ENCODE data around the gene RGS14.

The RGS14 gene

DNA sequence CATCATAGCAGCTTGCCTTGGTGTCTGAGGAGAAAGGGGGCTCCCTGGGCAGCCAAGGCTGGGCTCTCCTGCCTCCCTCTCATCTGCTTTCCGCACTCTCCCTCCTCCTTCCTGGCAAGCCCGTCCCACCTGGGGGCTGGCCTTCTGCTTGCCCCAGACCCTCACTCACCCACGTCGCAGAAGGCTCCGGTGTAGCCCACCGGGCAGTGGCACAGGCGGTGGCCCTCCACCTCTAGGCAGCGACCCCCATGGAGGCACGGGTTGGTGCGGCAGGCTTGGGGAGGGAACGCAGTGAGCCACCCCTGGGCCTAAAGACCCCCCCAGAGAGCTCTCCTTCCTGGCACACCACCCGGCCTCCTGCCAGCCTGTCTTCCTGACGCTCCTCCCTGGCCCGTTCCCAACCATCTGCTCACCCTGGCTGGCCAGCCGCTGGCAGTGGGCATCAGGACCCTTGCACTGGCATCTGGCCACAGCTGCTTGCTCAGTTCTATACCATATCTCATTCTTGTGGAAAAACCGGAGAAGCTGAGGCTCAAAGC lies 47.0 kb downstream of the RGS14 start:
- TF ChIP-seq ZNF8 (CRISPR knock-in tag; IDR thresholded peaks at IDR 0.05): no peak
- TF ChIP-seq CSDC2 (CRISPR knock-in tag; IDR thresholded peaks at IDR 0.05): no peak
- TF ChIP-seq, protein P1, sequence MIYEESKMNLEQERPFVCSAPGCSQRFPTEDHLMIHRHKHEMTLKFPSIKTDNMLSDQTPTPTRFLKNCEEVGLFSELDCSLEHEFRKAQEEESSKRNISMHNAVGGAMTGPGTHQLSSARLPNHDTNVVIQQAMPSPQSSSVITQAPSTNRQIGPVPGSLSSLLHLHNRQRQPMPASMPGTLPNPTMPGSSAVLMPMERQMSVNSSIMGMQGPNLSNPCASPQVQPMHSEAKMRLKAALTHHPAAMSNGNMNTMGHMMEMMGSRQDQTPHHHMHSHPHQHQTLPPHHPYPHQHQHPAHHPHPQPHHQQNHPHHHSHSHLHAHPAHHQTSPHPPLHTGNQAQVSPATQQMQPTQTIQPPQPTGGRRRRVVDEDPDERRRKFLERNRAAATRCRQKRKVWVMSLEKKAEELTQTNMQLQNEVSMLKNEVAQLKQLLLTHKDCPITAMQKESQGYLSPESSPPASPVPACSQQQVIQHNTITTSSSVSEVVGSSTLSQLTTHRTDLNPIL (CRISPR knock-in tag; IDR thresholded peaks at IDR 0.05; ENCODE audit: low read depth): no peak
- TF ChIP-seq BACH2 (CRISPR knock-in tag; IDR thresholded peaks at IDR 0.05; ENCODE audit: borderline replicate concordance): no peak
- TF ChIP-seq, protein P2, sequence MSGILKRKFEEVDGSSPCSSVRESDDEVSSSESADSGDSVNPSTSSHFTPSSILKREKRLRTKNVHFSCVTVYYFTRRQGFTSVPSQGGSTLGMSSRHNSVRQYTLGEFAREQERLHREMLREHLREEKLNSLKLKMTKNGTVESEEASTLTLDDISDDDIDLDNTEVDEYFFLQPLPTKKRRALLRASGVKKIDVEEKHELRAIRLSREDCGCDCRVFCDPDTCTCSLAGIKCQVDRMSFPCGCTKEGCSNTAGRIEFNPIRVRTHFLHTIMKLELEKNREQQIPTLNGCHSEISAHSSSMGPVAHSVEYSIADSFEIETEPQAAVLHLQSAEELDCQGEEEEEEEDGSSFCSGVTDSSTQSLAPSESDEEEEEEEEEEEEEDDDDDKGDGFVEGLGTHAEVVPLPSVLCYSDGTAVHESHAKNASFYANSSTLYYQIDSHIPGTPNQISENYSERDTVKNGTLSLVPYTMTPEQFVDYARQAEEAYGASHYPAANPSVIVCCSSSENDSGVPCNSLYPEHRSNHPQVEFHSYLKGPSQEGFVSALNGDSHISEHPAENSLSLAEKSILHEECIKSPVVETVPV (CRISPR knock-in tag; IDR thresholded peaks at IDR 0.05): no peak
- TF ChIP-seq ISL1 (CRISPR knock-in tag; IDR thresholded peaks at IDR 0.05): no peak
- no peak for TF ChIP-seq ARNTL (CRISPR knock-in tag; IDR thresholded peaks at IDR 0.05; ENCODE audit: borderline replicate concordance, low read depth)
- TF ChIP-seq PPARA (CRISPR knock-in tag; IDR thresholded peaks at IDR 0.05; ENCODE audit: borderline replicate concordance): no peak
- TF ChIP-seq, protein P3, sequence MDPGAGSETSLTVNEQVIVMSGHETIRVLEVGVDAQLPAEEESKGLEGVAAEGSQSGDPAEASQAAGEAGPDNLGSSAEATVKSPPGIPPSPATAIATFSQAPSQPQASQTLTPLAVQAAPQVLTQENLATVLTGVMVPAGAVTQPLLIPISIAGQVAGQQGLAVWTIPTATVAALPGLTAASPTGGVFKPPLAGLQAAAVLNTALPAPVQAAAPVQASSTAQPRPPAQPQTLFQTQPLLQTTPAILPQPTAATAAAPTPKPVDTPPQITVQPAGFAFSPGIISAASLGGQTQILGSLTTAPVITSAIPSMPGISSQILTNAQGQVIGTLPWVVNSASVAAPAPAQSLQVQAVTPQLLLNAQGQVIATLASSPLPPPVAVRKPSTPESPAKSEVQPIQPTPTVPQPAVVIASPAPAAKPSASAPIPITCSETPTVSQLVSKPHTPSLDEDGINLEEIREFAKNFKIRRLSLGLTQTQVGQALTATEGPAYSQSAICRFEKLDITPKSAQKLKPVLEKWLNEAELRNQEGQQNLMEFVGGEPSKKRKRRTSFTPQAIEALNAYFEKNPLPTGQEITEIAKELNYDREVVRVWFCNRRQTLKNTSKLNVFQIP (CRISPR knock-in tag; IDR thresholded peaks at IDR 0.05; ENCODE audit: borderline replicate concordance, low read depth): no peak
- ATAC-seq: no peak

DNA sequence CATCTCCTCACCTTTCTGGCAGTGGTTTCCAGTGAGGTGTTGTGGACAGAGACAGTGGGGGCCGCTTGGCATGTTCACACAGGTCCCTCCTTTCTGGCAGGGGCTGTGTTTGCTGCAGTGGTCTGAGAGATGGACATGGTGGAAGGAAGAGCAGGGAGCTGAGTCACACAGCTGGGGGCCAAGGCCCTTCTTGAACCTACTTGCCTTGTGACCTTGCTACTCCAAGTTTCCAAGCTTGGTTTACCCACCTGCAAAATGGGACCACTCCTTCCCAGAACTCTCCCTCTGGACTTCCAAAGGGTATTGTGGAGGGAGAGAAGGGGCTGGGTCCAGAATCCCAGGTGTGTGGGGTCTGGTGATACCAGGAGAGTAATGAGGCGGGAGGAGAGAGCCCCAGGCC lies 47.6 kb downstream of the RGS14 start:
- no peak for ATAC-seq

More for the DNA sequence above, 47.6 kb downstream of the RGS14 start:
- TF ChIP-seq ZFP30 (CRISPR knock-in tag; IDR thresholded peaks at IDR 0.05) (no peak), BACH2 (CRISPR knock-in tag; IDR thresholded peaks at IDR 0.05; ENCODE audit: borderline replicate concordance) (no peak), ISL1 (CRISPR knock-in tag; IDR thresholded peaks at IDR 0.05) (no peak), ZFP3 (CRISPR knock-in tag; IDR thresholded peaks at IDR 0.05) (no peak), TOX (CRISPR knock-in tag; IDR thresholded peaks at IDR 0.05; ENCODE audit: borderline replicate concordance) (no peak), ZNF70 (CRISPR knock-in tag; IDR thresholded peaks at IDR 0.05) (no peak), CSDC2 (CRISPR knock-in tag; IDR thresholded peaks at IDR 0.05) (no peak), PPARA (CRISPR knock-in tag; IDR thresholded peaks at IDR 0.05; ENCODE audit: borderline replicate concordance) (no peak), ZNF565 (CRISPR knock-in tag; conservative IDR thresholded peaks at IDR 0.05; ENCODE audit: low read depth) (no peak), ARNTL (CRISPR knock-in tag; IDR thresholded peaks at IDR 0.05; ENCODE audit: borderline replicate concordance, low read depth) (no peak), RARB (CRISPR knock-in tag; IDR thresholded peaks at IDR 0.05) (no peak), ZC3H10 (CRISPR knock-in tag; IDR thresholded peaks at IDR 0.05) (no peak), GLIS3 (CRISPR knock-in tag; IDR thresholded peaks at IDR 0.05) (no peak), ESRRG (CRISPR knock-in tag; IDR thresholded peaks at IDR 0.05) (no peak)
- TF ChIP-seq, protein P2 (CRISPR knock-in tag; IDR thresholded peaks at IDR 0.05): no peak
- TF ChIP-seq, protein P4, sequence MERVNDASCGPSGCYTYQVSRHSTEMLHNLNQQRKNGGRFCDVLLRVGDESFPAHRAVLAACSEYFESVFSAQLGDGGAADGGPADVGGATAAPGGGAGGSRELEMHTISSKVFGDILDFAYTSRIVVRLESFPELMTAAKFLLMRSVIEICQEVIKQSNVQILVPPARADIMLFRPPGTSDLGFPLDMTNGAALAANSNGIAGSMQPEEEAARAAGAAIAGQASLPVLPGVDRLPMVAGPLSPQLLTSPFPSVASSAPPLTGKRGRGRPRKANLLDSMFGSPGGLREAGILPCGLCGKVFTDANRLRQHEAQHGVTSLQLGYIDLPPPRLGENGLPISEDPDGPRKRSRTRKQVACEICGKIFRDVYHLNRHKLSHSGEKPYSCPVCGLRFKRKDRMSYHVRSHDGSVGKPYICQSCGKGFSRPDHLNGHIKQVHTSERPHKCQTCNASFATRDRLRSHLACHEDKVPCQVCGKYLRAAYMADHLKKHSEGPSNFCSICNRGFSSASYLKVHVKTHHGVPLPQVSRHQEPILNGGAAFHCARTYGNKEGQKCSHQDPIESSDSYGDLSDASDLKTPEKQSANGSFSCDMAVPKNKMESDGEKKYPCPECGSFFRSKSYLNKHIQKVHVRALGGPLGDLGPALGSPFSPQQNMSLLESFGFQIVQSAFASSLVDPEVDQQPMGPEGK (CRISPR knock-in tag; IDR thresholded peaks at IDR 0.05; ENCODE audit: borderline replicate concordance): no peak
- TF ChIP-seq, protein P5, sequence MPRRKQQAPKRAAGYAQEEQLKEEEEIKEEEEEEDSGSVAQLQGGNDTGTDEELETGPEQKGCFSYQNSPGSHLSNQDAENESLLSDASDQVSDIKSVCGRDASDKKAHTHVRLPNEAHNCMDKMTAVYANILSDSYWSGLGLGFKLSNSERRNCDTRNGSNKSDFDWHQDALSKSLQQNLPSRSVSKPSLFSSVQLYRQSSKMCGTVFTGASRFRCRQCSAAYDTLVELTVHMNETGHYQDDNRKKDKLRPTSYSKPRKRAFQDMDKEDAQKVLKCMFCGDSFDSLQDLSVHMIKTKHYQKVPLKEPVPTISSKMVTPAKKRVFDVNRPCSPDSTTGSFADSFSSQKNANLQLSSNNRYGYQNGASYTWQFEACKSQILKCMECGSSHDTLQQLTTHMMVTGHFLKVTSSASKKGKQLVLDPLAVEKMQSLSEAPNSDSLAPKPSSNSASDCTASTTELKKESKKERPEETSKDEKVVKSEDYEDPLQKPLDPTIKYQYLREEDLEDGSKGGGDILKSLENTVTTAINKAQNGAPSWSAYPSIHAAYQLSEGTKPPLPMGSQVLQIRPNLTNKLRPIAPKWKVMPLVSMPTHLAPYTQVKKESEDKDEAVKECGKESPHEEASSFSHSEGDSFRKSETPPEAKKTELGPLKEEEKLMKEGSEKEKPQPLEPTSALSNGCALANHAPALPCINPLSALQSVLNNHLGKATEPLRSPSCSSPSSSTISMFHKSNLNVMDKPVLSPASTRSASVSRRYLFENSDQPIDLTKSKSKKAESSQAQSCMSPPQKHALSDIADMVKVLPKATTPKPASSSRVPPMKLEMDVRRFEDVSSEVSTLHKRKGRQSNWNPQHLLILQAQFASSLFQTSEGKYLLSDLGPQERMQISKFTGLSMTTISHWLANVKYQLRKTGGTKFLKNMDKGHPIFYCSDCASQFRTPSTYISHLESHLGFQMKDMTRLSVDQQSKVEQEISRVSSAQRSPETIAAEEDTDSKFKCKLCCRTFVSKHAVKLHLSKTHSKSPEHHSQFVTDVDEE (CRISPR knock-in tag; IDR thresholded peaks at IDR 0.05): no peak
- TF ChIP-seq, protein P1 (CRISPR knock-in tag; IDR thresholded peaks at IDR 0.05; ENCODE audit: low read depth): no peak
- TF ChIP-seq, protein P3 (CRISPR knock-in tag; IDR thresholded peaks at IDR 0.05; ENCODE audit: borderline replicate concordance, low read depth): no peak
